BE2C (cell line): Measurements from ENCODE around the gene NLRP6.
"Not testable (repeated sequence)": the region's sequence is repeated elsewhere in the genome, so short reads cannot be mapped to it uniquely, and the experiment has no call there.

Experiments used
- DNase-seq: peaks from one replicate; pipeline ENCODE4 v3.0.0-alpha.2; 2020
- H3K27me3 ChIP-seq: fragments of 250-450 bp; sonication (Bioruptor Pico); 2 replicates; pipeline ENCODE4 v1.5.1; 2020; ENCODE audit warnings: mild to moderate bottlenecking
- H3K36me3 ChIP-seq: fragments of 250-450 bp; sonication (Bioruptor Pico); 2 replicates; pipeline ENCODE4 v1.5.1; 2020; ENCODE audit warnings: mild to moderate bottlenecking
- H3K4me1 ChIP-seq: fragments of 250-450 bp; sonication (Bioruptor Pico); 2 replicates; pipeline ENCODE4 v1.5.1; 2020
- H3K4me3 ChIP-seq: 2 replicates; pipeline ENCODE4 v1.5.1; 2011; ENCODE audit warnings: low read depth, low read length
- H3K9me3 ChIP-seq: fragments of 250-450 bp; sonication (Bioruptor Pico); 2 replicates; pipeline ENCODE4 v1.5.1; 2020
- TF ChIP-seq, protein P1 (sequence below): IDR thresholded peaks from 2 replicates; pipeline ENCODE4 v1.5.1; 2012; ENCODE audit warnings: mild to moderate bottlenecking, low read depth, low read length

The NLRP6 gene

DNA sequence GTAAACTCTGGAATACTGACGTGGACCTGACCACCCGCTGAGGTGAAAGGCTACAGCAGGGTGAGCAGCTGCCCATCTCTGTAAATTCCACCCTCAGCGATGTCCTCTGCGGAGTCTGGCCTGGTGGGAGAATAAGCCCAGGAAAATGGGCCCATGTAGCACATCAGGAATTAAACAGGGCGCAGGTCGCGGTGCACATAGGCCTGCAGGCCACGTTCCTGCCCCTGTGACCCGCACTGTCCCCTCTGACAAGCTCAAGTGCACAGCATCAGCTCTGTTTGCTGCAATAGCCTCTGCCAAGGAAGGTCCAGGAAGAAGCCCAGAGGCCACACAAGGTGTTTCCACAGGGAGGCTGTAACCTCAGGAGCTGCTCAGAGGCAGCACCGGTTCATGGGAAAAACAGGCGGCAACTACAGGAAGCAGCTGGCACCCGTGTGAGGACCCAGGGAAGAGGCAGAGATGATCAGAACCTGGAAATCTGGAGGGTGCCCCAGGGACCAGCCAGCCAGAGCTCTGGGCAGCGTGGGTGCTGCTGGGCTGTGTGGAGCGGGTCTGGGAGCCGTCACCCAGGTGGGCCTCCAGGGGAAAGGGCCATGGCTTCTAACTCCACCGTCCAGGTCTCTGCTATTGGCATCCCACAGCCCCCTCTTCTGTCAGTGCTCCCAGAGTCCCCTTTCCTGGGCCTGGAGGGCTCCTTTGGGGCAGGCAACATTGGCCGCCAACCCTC, 28.6 kb downstream of the NLRP6 start:
- DNase-seq = no peak
- Histone ChIP-seq H3K9me3 (no peaks in the 10 kb centered on the region), H3K27me3 (no peaks in the 10 kb centered on the region), H3K36me3 (no peaks in the 10 kb centered on the region), H3K4me3 (no peak overlapping the region), H3K4me1 (no peaks in the 10 kb centered on the region)
- TF ChIP-seq, protein P1, sequence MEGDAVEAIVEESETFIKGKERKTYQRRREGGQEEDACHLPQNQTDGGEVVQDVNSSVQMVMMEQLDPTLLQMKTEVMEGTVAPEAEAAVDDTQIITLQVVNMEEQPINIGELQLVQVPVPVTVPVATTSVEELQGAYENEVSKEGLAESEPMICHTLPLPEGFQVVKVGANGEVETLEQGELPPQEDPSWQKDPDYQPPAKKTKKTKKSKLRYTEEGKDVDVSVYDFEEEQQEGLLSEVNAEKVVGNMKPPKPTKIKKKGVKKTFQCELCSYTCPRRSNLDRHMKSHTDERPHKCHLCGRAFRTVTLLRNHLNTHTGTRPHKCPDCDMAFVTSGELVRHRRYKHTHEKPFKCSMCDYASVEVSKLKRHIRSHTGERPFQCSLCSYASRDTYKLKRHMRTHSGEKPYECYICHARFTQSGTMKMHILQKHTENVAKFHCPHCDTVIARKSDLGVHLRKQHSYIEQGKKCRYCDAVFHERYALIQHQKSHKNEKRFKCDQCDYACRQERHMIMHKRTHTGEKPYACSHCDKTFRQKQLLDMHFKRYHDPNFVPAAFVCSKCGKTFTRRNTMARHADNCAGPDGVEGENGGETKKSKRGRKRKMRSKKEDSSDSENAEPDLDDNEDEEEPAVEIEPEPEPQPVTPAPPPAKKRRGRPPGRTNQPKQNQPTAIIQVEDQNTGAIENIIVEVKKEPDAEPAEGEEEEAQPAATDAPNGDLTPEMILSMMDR = no peak

DNA sequence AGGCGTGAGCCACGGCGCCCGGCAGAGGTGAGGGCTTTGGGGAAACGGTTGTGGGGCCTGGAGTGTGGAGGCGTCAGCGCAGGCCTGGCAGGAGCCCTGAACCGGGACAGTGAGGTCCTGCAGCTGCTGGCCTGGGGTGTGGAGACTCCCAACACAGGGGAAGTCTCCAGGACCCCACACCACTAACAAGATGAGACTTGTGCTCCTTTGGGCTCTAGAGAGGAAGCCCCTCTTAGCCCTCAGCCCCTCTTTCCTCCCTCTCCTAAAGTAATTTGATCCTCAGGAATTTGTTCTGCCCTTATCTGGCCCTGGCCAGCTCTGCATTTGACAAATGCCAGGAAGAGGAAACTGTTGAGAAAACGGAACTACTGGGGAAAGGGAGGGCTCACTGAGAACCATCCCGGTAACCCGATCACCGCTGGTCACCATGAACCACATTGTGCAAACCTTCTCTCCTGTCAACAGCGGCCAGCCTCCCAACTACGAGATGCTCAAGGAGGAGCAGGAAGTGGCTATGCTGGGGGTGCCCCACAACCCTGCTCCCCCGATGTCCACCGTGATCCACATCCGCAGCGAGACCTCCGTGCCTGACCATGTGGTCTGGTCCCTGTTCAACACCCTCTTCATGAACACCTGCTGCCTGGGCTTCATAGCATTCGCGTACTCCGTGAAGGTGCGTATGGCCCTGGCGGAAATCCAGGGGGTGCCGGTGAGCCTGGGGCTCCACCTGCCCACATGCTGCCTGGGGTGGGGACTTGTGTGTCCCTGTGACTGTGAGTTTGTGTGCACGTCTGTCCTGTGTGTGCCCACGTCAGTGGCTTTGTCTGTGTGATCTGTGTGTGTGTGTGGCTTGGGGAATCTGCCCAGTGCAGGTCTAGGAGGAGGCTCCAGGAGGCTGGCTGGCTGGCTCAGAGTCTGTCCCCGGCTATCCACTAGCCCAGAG, 29.8 kb downstream of the NLRP6 start, which contains the start of gene IFITM2:
IFITM2 (plus strand) TSS at position 51 of the 943 bp plus-strand sequence; CDS start at position 428, 377 bp downstream.
- DNase-seq, H3K9me3 ChIP-seq, H3K36me3 ChIP-seq, H3K27me3 ChIP-seq, H3K4me1 ChIP-seq, H3K4me3 ChIP-seq: not testable (repeated sequence)

DNA sequence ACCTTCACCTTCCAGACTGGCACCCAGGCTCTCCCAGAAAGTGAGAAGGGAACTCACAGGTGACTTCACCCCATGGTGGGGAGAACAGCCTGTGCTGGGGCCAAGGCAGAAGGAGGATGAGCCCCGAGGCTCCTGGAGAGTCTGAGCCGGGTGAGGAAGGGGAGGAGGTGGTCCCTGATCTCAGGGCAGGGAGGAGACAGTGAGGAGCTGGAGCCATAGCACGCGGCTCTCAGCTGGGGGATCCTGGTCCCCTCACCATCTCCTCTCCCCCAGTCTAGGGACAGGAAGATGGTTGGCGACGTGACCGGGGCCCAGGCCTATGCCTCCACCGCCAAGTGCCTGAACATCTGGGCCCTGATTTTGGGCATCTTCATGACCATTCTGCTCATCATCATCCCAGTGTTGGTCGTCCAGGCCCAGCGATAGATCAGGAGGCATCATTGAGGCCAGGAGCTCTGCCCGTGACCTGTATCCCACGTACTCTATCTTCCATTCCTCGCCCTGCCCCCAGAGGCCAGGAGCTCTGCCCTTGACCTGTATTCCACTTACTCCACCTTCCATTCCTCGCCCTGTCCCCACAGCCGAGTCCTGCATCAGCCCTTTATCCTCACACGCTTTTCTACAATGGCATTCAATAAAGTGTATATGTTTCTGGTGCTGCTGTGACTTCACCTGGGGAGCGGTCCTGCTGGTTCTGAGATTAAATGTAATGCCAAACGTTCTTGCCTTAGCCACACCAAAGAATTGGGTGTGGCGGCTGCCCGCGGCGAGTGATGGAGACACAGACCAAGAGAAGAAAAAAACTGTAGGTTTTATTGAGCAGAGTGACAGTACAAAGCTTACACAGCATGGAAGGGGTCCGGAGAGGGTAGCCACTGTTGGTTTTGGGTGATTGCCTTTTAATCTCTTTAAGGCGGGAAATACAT, 30.8 kb downstream of the NLRP6 start:
- H3K4me1 ChIP-seq, H3K4me3 ChIP-seq, DNase-seq, H3K36me3 ChIP-seq, H3K9me3 ChIP-seq, H3K27me3 ChIP-seq: not testable (repeated sequence)

DNA sequence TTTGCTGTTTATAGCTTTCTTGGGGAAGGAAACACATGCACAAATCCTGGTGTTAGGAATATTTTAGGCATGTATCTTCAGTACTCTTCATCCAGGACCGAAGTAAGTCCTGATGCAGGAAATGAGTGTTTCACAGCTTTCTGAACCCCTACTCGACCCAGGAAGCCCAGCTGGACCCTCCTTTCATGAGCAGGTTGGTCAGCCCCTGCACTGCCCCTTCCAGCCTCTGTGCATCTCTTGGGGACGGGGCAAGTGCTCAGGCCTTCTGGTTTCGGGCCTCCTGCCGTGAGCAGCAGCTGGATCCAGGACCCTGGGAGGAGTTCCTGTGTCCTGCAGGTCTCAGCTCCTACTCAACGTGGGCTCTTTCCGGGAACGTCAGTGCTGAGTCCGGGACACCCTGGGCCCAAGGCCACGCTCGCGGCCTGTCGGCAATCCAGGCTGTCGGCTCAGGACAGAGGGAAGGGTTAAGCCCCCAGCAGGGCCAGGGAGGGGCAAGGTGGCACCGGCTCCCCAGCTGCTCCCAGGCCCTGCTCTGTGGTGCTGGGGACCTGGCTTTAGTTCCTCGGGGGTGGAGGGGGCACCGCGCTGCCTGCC, 31.9 kb downstream of the NLRP6 start:
- not testable (repeated sequence) for H3K4me3 ChIP-seq, DNase-seq

DNA sequence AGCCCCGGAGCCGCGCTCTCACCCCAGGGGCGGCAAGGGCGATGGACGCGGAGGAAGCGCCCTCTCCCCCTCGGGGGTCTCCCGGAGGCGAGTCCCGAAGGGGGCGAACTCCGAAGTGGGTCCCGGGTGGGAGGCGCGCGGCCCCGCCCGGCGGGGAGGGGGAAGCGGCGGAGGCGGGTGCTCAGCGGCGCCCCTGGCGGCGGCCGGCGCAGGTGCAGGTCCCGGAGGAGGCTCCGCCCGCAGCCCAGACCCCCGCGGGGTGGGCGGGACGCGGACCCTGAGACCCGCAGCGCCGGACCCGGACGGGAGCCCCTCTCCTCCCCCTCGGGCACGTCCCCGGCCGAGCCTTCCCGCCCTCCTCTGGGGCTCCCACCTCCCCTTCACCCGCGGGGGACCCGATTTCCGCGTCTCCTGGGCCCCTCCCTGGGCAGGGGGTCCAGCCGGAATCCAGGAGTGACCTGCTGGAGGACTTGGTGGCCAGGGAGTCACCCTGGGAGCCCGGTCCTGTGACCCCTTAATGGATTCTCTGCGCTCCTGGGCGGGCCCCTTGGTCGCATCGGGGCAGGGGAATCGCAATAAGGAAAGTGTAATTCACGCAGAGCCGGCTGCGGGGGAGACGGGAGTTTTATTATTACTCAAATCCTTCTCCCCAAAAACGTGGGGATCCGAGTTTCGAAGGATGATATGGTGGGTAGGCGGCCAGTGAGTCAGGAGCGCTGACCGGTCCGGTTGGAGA, 33.0 kb downstream of the NLRP6 start:
- not testable (repeated sequence) for H3K27me3 ChIP-seq, DNase-seq, H3K4me3 ChIP-seq, H3K9me3 ChIP-seq, H3K36me3 ChIP-seq, H3K4me1 ChIP-seq

More for the DNA sequence above, 31.9 kb downstream of the NLRP6 start:
- H3K36me3 ChIP-seq, H3K9me3 ChIP-seq, H3K27me3 ChIP-seq, H3K4me1 ChIP-seq: not testable (repeated sequence)

DNA sequence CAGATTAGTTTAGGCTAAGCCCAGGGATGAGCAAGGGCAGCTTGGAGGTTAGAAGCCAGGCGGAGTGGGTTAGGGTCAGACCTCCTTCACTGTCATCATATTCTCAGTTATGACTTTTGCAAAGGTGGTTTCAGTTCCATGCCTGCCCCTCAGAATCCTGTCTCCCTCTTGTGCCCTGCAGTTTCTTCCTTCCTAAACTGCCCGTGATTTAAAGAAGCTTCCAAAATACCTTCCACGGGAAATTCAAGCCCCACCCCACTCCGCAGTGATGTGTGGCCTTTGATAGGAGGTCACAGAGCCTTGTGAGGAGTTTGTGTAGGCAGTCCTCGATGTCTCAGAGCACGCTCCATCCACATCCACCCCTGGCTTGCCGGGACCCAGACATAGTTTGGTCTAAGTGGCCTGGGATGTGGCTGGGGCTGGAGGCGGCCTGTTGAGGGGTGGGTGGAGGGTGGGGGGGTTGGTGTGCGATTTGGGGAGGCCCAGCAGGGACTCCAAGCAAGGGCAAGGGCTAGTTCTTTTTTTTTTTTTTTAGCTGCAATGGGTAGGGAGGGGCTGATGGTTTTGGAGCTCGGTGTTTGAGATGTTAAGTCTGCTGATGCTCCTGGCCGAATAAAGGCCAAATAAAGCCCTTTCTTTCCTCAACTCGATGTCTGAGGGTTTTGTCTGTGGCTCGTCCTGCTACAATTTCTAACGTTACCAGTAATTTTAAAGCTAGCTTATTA, 34.0 kb downstream of the NLRP6 start:
- Histone ChIP-seq H3K9me3 (no peaks in the 10 kb centered on the region), H3K4me1 (no peaks in the 10 kb centered on the region), H3K27me3 (peaks cover 5% of the 10 kb centered on the region), H3K36me3 (no peaks in the 10 kb centered on the region), H3K4me3 (no peak overlapping the region)
- TF ChIP-seq, protein P1 = no peak
- DNase-seq = no peak

DNA sequence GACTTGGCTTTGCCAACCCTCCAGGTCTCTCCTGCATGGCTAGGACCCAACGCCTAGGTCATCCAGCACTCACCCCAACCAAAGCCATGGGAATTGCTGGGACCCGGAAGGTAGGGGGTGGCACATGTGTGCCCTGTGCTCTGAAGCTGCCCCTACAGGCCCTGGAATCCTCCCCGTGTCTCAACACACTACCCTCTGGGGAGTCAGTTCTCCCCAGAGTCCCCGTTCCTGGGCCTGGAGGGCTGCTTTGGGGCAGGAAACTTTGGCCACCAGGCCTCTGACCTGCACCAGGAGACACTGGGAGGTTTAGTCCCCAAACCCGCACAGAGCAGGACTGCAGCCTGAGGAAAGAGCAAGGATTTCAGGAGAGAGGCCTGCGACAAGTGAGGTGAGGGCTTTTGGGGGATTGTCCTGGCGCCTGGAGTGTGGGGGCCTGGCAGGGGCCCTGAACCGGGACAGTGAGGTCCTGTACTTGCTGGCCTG, 35.1 kb downstream of the NLRP6 start:
- Histone ChIP-seq H3K4me3 (no peak overlapping the region), H3K9me3 (no peaks in the 10 kb centered on the region), H3K4me1 (no peaks in the 10 kb centered on the region), H3K27me3 (peaks cover 5% of the 10 kb centered on the region), H3K36me3 (no peaks in the 10 kb centered on the region)
- DNase-seq = no peak
- TF ChIP-seq, protein P1 = no peak
